DND-41 (cell line): Measurements from ENCODE around the gene CARF.
"Not testable (repeated sequence)": the region's sequence is repeated elsewhere in the genome, so short reads cannot be mapped to it uniquely, and the experiment has no call there.

Experiments used
- ATAC-seq: fragments of 200-7000 bp; cut with Tn5 transposase; 3 replicates; pipeline ENCODE4 v1.9.1; 2021; ENCODE audit warnings: low read depth; ENCODE audit not compliant: insufficient read depth
- DNase-seq: peaks from one replicate; pipeline ENCODE4 v3.0.0-alpha.2; 2020
- H2AFZ ChIP-seq: 2 replicates; pipeline ENCODE4 v1.6.0; 2012; ENCODE audit warnings: low read depth, low read length
- H3K27ac ChIP-seq: 2 replicates; pipeline ENCODE4 v1.5.1; 2012; ENCODE audit warnings: low read length, inconsistent platforms
- H3K27me3 ChIP-seq: fragments of 200-600 bp; sonication (generic); 2 replicates; pipeline ENCODE4 v1.6.0; 2012; ENCODE audit warnings: low read length, mild to moderate bottlenecking, inconsistent platforms; ENCODE audit not compliant: insufficient read depth, poor library complexity
- H3K36me3 ChIP-seq: 2 replicates; pipeline ENCODE4 v1.5.1; 2012; ENCODE audit warnings: low read length, inconsistent platforms; ENCODE audit not compliant: insufficient read depth
- H3K4me1 ChIP-seq: 2 replicates; pipeline ENCODE4 v1.5.1; 2012; ENCODE audit warnings: mild to moderate bottlenecking, low read length; ENCODE audit not compliant: insufficient read depth
- H3K4me2 ChIP-seq: 2 replicates; pipeline ENCODE4 v1.6.0; 2012; ENCODE audit warnings: mild to moderate bottlenecking, moderate library complexity, low read length, inconsistent platforms; ENCODE audit not compliant: insufficient read depth
- H3K4me3 ChIP-seq, 2 experiments: fragments of 200-600 bp in 1 of 2; shearing (Covaris generic) in 1 of 2; 2 replicates each; pipeline ENCODE4 v1.5.1; 2012 to 2016; ENCODE audit warnings: inconsistent platforms in 2 of 2, low read length in 2 of 2, mild to moderate bottlenecking in 2 of 2, low read depth in 1 of 2, moderate library complexity in 1 of 2
- H3K79me2 ChIP-seq: 2 replicates; pipeline ENCODE4 v1.6.0; 2012; ENCODE audit warnings: low read length, inconsistent platforms; ENCODE audit not compliant: insufficient read depth
- H3K9ac ChIP-seq: 2 replicates; pipeline ENCODE4 v1.6.0; 2012; ENCODE audit warnings: low read depth, mild to moderate bottlenecking, inconsistent platforms, low read length, moderate library complexity
- H3K9me3 ChIP-seq: 2 replicates; pipeline ENCODE4 v1.5.1; 2012; ENCODE audit warnings: low read length, moderate library complexity, mild to moderate bottlenecking, inconsistent platforms; ENCODE audit not compliant: insufficient read depth, severe bottlenecking
- H4K20me1 ChIP-seq: 2 replicates; pipeline ENCODE4 v1.6.0; 2012; ENCODE audit warnings: low read length; ENCODE audit not compliant: insufficient read depth
- EZH2 ChIP-seq: IDR thresholded peaks from 3 replicates; pipeline ENCODE4 v1.6.1; 2012; ENCODE audit warnings: borderline replicate concordance, low read depth, mild to moderate bottlenecking, moderate library complexity, low read length, inconsistent platforms; ENCODE audit not compliant: severe bottlenecking
- TF ChIP-seq, protein P1 (sequence below): IDR thresholded peaks from 2 replicates; pipeline ENCODE4 v1.5.1; 2012; ENCODE audit warnings: borderline replicate concordance, low read length, moderate library complexity, mild to moderate bottlenecking; ENCODE audit not compliant: poor library complexity, severe bottlenecking; ENCODE audit errors: extremely low read depth

Gene CARF

DNA sequence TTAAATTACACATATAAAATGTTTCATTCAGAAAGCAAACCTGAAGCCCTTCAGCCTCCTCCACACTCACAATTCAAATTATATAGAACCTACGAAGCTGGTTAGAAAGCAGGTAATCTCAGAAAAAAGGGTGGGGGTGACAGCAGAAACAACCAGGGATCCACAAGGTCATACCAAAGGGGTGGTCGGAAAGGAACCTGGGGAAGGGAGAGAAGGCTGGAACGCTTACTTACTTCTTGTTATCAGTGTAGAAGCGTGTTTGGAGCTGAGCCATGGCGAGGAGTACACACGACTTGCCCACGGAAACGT lies 918 bp upstream of the CARF start:
- Histone ChIP-seq H3K4me1 (peaks cover 36% of the 10 kb centered on the region), H3K79me2 (peaks cover 54% of the 10 kb centered on the region)
- peak; percentile 20; the same call in 2 of the 3 replicates for ATAC-seq

GRCh38 chr2:202912342-202913201 lies 497 bp downstream of the CARF start:
- Histone ChIP-seq H3K4me2 (peak overlapping the region; percentile 76), H2AFZ (peak overlapping the region; percentile 74)
- not testable (repeated sequence) for DNase-seq

More for the DNA sequence above, 918 bp upstream of the CARF start:
- H2AFZ ChIP-seq: peak overlapping the region; percentile 70
- peak overlapping the region; percentile 68 to 83 for H3K4me3 ChIP-seq
- peaks cover 3% of the 10 kb centered on the region; the same call in 1 of the 2 replicates for H4K20me1 ChIP-seq
- peaks cover 4% of the 10 kb centered on the region; the same call in 1 of the 2 replicates for H3K36me3 ChIP-seq
- TF ChIP-seq, protein P1, sequence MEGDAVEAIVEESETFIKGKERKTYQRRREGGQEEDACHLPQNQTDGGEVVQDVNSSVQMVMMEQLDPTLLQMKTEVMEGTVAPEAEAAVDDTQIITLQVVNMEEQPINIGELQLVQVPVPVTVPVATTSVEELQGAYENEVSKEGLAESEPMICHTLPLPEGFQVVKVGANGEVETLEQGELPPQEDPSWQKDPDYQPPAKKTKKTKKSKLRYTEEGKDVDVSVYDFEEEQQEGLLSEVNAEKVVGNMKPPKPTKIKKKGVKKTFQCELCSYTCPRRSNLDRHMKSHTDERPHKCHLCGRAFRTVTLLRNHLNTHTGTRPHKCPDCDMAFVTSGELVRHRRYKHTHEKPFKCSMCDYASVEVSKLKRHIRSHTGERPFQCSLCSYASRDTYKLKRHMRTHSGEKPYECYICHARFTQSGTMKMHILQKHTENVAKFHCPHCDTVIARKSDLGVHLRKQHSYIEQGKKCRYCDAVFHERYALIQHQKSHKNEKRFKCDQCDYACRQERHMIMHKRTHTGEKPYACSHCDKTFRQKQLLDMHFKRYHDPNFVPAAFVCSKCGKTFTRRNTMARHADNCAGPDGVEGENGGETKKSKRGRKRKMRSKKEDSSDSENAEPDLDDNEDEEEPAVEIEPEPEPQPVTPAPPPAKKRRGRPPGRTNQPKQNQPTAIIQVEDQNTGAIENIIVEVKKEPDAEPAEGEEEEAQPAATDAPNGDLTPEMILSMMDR: no peak
- TF ChIP-seq EZH2: no peak
- peak overlapping the region; percentile 98 for H3K27ac ChIP-seq
- no peak for DNase-seq
- no peaks in the 10 kb centered on the region for H3K9me3 ChIP-seq
- H3K27me3 ChIP-seq: no peaks in the 10 kb centered on the region
- peak overlapping the region; percentile 78 for H3K9ac ChIP-seq
- peak overlapping the region; percentile 76 for H3K4me2 ChIP-seq

DNA sequence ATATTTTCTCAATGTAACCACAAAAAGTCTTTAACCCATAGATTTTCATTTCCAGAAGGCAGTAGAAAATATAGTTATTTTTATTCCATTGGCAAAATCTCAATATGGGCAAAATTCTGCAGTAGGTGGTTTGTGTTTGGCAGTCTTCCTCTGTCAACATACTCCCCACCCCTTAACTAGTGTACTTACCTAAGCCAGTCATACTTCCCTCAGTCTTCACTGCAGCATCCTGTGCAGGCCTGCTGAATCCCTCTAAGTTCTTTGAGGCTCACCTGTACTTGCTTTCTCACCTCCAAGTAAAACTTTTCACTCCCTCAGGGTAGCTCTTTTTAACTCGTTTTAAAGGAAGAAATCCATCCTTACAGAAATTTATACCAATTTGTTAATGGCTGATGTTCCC lies 6.8 kb downstream of the CARF start:
- H3K9me3 ChIP-seq: no peaks in the 10 kb centered on the region
- H3K27ac ChIP-seq: no peak overlapping the region
- H3K9ac ChIP-seq: no peak overlapping the region
- no peak overlapping the region for H2AFZ ChIP-seq
- no peaks in the 10 kb centered on the region for H3K4me1 ChIP-seq
- TF ChIP-seq EZH2: no peak
- TF ChIP-seq, protein P1: no peak
- no peak overlapping the region for H3K4me2 ChIP-seq
- H4K20me1 ChIP-seq: no peaks in the 10 kb centered on the region
- H3K27me3 ChIP-seq: no peaks in the 10 kb centered on the region
- H3K79me2 ChIP-seq: no peaks in the 10 kb centered on the region
- ATAC-seq (no peak), DNase-seq (no peak)
- H3K36me3 ChIP-seq: peaks cover 1% of the 10 kb centered on the region; the same call in 1 of the 2 replicates
- H3K4me3 ChIP-seq: no peak overlapping the region

More at GRCh38 chr2:202912342-202913201, 497 bp downstream of the CARF start:
- peak; percentile 72 for ATAC-seq
- H4K20me1 ChIP-seq, H3K9me3 ChIP-seq, H3K36me3 ChIP-seq, H3K27me3 ChIP-seq: not testable (repeated sequence)
- peaks cover 36% of the 10 kb centered on the region for H3K4me1 ChIP-seq
- peak overlapping the region; percentile 78 for H3K9ac ChIP-seq
- H3K27ac ChIP-seq: peak overlapping the region; percentile 98
- H3K4me3 ChIP-seq: peak overlapping the region; percentile 68 to 83; a peak in 3 of 4 replicates
- peaks cover 49% of the 10 kb centered on the region for H3K79me2 ChIP-seq

DNA sequence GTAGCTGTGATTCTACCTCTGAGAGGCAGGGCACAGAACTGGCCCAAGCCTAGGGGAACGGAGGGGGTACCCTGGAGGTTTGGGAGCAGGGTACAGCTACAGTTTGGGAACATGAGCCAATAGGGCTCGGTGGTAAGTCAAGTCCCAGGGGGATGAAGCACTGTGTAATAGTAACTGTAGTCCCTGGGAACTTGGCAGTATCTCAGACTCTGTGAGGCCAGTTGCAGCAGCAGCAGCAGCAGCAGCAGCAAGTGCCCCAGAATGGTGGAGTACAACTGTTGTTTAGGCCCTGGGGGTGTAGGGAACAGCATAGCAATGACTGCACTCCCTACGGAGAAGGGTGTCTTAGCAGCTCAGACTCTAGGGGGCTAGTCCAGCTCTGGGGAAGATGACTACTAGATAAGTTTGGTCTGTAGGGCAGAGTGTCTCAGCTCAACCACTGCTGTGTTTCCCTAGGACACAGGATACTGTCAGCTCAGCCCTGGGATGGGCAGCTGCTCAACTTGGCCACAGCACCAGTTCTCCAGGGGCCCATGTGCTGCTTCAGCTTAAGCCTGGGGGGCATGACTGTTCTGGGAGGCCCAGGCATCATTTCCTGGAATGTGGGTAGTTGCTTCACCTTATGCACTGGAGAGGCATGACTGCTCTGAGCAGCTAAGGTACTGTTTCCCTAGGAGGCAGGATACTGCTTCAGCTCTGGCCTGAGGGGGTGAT lies 20.5 kb downstream of the CARF start:
- ATAC-seq: no peak
- H4K20me1 ChIP-seq: no peaks in the 10 kb centered on the region
- H3K9ac ChIP-seq: no peak overlapping the region
- H3K79me2 ChIP-seq: no peaks in the 10 kb centered on the region
- H3K4me3 ChIP-seq: no peak overlapping the region
- no peak overlapping the region for H3K27ac ChIP-seq
- peaks cover 3% of the 10 kb centered on the region; the same call in 1 of the 2 replicates for H3K36me3 ChIP-seq
- no peaks in the 10 kb centered on the region for H3K9me3 ChIP-seq
- H3K4me1 ChIP-seq: no peaks in the 10 kb centered on the region
- TF ChIP-seq, protein P1: no peak
- H2AFZ ChIP-seq: no peak overlapping the region
- no peak for DNase-seq
- H3K4me2 ChIP-seq: no peak overlapping the region
- no peaks in the 10 kb centered on the region for H3K27me3 ChIP-seq
